ENCODE results near the gene NEGR1. TPM values are rescaled to one million over a fixed set of nuclear protein-coding genes. Genes with fewer than 3 reads are reported as not detected.

Gene NEGR1
- total and polyA plus RNA-seq, 12 donors: 2.3 to 18.3 (median 5.2) TPM

DNA sequence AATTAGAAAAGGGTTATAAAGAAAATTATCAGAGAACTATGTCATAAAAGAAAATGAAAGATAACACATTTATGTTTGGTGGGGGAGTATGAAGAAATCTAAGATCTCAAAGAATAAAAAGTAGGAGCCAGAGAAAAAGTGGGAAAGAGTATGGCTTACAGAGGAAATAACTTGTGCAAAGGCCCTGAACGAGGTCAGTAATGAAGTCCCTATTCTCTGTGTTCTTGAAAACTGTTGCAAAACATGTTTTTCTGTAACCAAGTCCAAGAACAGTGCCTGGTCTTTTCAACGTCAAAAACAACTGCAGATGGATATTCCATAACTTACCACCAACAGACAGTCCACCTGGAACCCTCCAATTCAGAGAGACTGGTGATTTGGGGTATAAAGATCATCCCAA lies 188.1 kb downstream of the NEGR1 start:
- no peak overlapping the region for H3K4me3 ChIP-seq
- no peak overlapping the region for H3K27ac ChIP-seq
- intact Hi-C loops (cut with DNase I): no loop called here
- no peaks in the 10 kb centered on the region for H3K4me1 ChIP-seq
- ATAC-seq: peak in 1 of 8 donors; percentile 44
- TF ChIP-seq, protein P1, sequence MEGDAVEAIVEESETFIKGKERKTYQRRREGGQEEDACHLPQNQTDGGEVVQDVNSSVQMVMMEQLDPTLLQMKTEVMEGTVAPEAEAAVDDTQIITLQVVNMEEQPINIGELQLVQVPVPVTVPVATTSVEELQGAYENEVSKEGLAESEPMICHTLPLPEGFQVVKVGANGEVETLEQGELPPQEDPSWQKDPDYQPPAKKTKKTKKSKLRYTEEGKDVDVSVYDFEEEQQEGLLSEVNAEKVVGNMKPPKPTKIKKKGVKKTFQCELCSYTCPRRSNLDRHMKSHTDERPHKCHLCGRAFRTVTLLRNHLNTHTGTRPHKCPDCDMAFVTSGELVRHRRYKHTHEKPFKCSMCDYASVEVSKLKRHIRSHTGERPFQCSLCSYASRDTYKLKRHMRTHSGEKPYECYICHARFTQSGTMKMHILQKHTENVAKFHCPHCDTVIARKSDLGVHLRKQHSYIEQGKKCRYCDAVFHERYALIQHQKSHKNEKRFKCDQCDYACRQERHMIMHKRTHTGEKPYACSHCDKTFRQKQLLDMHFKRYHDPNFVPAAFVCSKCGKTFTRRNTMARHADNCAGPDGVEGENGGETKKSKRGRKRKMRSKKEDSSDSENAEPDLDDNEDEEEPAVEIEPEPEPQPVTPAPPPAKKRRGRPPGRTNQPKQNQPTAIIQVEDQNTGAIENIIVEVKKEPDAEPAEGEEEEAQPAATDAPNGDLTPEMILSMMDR (IDR thresholded peaks at IDR 0.05): no peak
- 61 to 70% methylated on average over 2 of the region's 2 CpGs for whole genome bisulfite sequencing, 2 donors
- no peaks in the 10 kb centered on the region for H3K27me3 ChIP-seq
- no peaks in the 10 kb centered on the region for H3K36me3 ChIP-seq
- DNase-seq: no peak
- H3K9me3 ChIP-seq: no peaks in the 10 kb centered on the region

DNA sequence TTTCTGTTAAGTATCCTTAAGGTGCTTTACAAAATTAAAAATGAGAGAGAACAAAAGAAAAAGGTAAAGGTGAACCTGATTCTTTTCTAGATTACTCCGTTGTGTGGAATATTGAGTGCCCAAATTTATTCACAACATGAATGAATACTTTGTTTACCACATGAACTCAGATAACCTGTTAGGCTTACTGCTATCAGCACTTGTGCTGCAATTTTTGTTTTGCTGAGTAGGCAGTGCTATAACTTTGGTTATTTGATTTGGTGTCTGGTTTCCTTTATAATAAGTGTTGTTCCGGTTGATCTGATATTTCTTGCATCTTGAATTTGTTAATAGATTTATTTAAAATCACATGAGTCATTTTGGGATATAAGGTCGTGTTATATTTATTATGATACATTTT lies 195.9 kb downstream of the NEGR1 start:
- DNase-seq: no peak
- no peaks in the 10 kb centered on the region for H3K27me3 ChIP-seq
- H3K4me3 ChIP-seq: no peak overlapping the region
- H3K4me1 ChIP-seq: no peaks in the 10 kb centered on the region
- H3K27ac ChIP-seq: no peak overlapping the region
- no peaks in the 10 kb centered on the region for H3K36me3 ChIP-seq
- no peaks in the 10 kb centered on the region for H3K9me3 ChIP-seq
- intact Hi-C loops (cut with DNase I): no loop called here
- no peak for ATAC-seq
- TF ChIP-seq, protein P1 (IDR thresholded peaks at IDR 0.05): no peak
- 72 to 74% methylated on average over 3 of the region's 3 CpGs for WGBS, 2 donors

DNA sequence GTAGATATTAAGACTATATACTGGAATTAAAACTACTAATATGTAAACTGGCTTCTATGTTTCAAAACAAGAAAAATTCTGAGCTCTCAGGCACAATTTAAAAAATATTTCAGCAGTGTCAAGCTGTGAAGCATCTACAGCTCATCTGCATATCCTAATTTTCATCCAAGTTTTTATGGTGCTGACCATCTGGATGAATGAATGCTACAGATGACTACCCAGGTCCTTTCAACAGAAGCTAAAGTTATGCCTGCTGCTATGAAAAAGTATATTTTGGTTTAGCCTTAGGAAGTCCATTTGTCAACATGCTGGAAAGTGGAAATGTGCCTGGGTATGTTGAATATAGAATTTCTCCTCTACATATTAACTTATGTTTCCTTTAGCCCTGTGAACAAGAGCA lies 206.9 kb downstream of the NEGR1 start:
- no peak overlapping the region for H3K27ac ChIP-seq
- no peak overlapping the region for H3K4me3 ChIP-seq
- intact Hi-C loops (cut with DNase I): no loop called here
- no peak for DNase-seq
- no peak for ATAC-seq
- peaks cover 0 to 12% (median 0%) of the 10 kb centered on the region in 11 donors for H3K9me3 ChIP-seq
- TF ChIP-seq, protein P1 (IDR thresholded peaks at IDR 0.05): no peak
- no peaks in the 10 kb centered on the region for H3K4me1 ChIP-seq
- H3K36me3 ChIP-seq: no peaks in the 10 kb centered on the region
- no peaks in the 10 kb centered on the region for H3K27me3 ChIP-seq

- H3K4me1 ChIP-seq: peaks cover 0 to 10% (median 0%) of the 10 kb centered on the region in 9 donors
Measured at GRCh38 chr1:72066431-72066830, 215.9 kb downstream of the NEGR1 start.

More at GRCh38 chr1:72066431-72066830, 215.9 kb downstream of the NEGR1 start:
- DNase-seq: no peak
- 66 to 70% methylated on average over 7 of the region's 7 CpGs for WGBS, 2 donors
- Histone ChIP-seq H3K9me3 (peaks cover 0 to 12% (median 0%) of the 10 kb centered on the region in 11 donors), H3K27ac (no peak overlapping the region), H3K4me3 (no peak overlapping the region), H3K36me3 (no peaks in the 10 kb centered on the region), H3K27me3 (no peaks in the 10 kb centered on the region)
- no peak for ATAC-seq
- intact Hi-C loops (cut with DNase I): loop anchor here in 1 of 10 donors (10.0 kb wide), 1 partner anchor 48 kb away; no protein-coding TSS in a partner anchor
- TF ChIP-seq, protein P1 (IDR thresholded peaks at IDR 0.05): no peak

All from heart right ventricle (tissue), 16 donors.